T-helper 1 cell treated with Interleukin-12 subunit alpha and Interleukin-12 subunit beta and Interleukin-4 antibody, amounts not matched to agents 30 μg/mL and 1 μg/mL, for 36 hours (primary cell): Measurements from ENCODE around the gene UGP2.
"Not testable (repeated sequence)": the region's sequence is repeated elsewhere in the genome, so short reads cannot be mapped to it uniquely, and the experiment has no call there.

ENCODE experiments used
- H3K27ac Mint-ChIP-seq: one replicate; pipeline ENCODE4 v1.8.0; 2021; ENCODE audit warnings: mild to moderate bottlenecking, mixed read lengths
- H3K27me3 Mint-ChIP-seq: one replicate; pipeline ENCODE4 v1.8.0; 2021; ENCODE audit warnings: low read depth, mixed read lengths
- H3K36me3 Mint-ChIP-seq: one replicate; pipeline ENCODE4 v1.8.0; 2021; ENCODE audit warnings: low read depth, mixed read lengths
- H3K4me1 Mint-ChIP-seq: one replicate; pipeline ENCODE4 v1.8.0; 2021; ENCODE audit warnings: low read depth, mixed read lengths
- H3K4me3 Mint-ChIP-seq: one replicate; pipeline ENCODE4 v1.8.0; 2021; ENCODE audit warnings: mild to moderate bottlenecking, moderate library complexity, mixed read lengths
- H3K9me3 Mint-ChIP-seq: one replicate; pipeline ENCODE4 v1.8.0; 2021; ENCODE audit warnings: mixed read lengths

Gene UGP2

DNA sequence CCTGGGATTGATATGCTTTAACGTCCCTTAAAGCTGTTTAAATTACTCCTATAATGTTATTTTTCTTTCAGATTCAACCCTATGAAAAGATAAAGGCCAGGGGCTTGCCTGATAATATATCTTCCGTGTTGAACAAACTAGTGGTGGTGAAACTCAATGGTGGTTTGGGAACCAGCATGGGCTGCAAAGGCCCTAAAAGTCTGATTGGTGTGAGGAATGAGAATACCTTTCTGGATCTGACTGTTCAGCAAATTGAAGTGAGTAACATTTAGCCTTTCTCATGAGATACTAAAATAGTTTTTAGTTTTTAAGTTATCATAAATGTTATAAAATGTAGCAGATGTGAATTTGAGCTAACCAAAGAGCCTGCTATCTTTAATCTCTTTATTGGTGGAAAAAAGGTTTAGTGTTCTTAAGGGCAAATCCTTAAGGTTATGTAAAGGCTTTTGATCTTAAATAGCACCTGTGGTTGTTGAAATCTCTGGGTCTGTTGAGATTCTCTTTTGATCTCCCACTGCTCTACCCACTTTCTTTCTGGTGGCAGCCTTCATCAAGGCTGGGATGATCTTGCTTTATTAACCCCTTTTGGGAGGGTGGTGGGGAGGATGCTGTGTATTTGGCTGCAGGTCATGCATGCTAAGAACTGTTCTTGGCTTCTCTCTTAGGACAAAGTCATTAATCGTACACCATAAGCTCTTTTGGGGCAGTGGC lies 40.9 kb downstream of the UGP2 start:
- H3K4me3 Mint-ChIP-seq, result no peak overlapping the region
- H3K27ac Mint-ChIP-seq, result no peak overlapping the region
- peaks cover 16% of the 10 kb centered on the region for H3K4me1 Mint-ChIP-seq
- H3K27me3 Mint-ChIP-seq, result no peaks in the 10 kb centered on the region
- H3K36me3 Mint-ChIP-seq, result peaks cover 34% of the 10 kb centered on the region
- H3K9me3 Mint-ChIP-seq, result no peaks in the 10 kb centered on the region

DNA sequence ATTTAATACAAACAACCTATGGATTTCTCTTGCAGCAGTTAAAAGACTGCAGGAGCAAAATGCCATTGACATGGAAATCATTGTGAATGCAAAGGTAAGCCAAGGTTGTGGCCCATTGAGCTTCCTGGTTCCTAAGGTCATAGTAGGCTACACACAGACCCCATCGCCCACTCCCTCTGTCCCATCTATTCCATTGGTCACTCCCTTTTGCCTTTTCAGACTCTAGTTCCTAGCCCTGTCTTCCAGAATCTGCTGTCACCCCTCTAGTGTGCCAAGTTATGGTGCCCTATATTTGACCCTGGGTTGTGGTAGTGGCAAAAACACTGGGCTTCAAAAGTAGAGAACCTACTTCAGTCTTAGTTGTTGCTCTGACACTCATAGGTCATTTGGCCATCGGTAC lies 44.7 kb downstream of the UGP2 start:
- peaks cover 41% of the 10 kb centered on the region for H3K36me3 Mint-ChIP-seq
- H3K9me3 Mint-ChIP-seq, result no peaks in the 10 kb centered on the region
- no peaks in the 10 kb centered on the region for H3K27me3 Mint-ChIP-seq
- H3K27ac Mint-ChIP-seq, result no peak overlapping the region
- H3K4me3 Mint-ChIP-seq, result no peak overlapping the region
- peaks cover 17% of the 10 kb centered on the region for H3K4me1 Mint-ChIP-seq

DNA sequence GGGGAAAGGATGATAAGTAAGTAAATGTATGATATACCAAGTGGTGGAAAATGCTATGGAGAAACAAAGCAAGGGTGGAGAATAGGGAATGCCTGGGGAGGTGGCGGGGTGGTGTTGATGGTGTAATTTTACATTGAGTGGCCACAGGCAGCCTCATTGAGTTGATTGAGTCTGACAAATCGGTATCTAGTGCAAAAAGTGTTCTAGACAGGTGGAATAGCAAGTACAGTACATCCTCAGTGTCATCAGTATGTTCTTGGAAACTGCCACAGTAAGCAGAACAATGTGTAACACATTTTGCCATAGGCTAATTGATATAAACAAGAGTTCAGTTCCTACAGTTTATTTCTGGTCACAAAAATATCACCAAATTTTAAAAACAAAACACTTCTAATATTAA lies 46.4 kb downstream of the UGP2 start:
- H3K36me3 Mint-ChIP-seq, result peaks cover 42% of the 10 kb centered on the region

DNA sequence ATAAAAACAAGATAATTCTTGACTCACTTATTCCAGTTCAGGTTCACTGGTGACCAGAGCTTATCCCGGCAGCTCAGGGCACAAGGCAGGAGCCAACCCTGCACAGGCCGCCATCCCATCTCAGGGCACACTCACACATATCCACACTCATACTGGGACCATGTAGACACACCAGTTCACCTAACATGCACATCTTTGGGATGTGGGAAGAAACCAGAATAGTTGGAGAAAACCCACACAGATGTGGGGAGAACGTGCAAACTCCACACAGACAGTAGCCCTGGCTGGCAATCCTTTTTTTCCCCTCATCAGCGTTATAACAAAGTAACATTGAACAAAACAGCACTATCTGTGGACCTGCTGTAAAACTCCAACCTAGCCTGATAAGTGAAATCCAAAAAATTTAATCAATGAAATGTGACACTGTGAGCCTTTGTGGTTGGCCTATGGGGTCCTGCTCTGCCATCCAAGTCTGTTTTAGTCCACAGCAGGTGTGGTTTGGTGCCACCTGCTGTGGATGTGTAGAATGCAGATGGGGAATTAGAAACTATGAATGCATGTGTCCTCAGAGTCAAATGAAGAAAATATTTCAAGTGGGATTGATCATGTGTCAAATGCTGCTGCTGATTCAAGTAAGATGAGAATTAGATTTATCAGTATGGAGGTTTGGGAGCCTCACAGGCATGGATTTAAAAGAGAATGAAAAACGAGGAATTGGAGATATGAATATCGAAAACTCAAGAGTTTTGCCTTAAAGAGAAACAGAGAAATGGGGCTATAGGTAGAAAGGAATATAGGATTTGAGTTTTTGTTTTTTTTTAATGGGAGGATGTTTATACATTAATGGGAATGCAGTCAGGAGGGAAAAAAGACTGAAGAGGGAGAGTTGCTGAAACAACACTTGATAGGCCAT lies 47.0 kb downstream of the UGP2 start:
- H3K36me3 Mint-ChIP-seq, result peaks cover 40% of the 10 kb centered on the region
- no peak overlapping the region for H3K27ac Mint-ChIP-seq
- no peak overlapping the region for H3K4me3 Mint-ChIP-seq
- H3K9me3 Mint-ChIP-seq, result no peaks in the 10 kb centered on the region
- no peaks in the 10 kb centered on the region for H3K27me3 Mint-ChIP-seq
- peaks cover 11% of the 10 kb centered on the region for H3K4me1 Mint-ChIP-seq

More for the DNA sequence above, 46.4 kb downstream of the UGP2 start:
- no peak overlapping the region for H3K4me3 Mint-ChIP-seq
- no peak overlapping the region for H3K27ac Mint-ChIP-seq
- peaks cover 8% of the 10 kb centered on the region for H3K4me1 Mint-ChIP-seq
- no peaks in the 10 kb centered on the region for H3K9me3 Mint-ChIP-seq
- no peaks in the 10 kb centered on the region for H3K27me3 Mint-ChIP-seq

DNA sequence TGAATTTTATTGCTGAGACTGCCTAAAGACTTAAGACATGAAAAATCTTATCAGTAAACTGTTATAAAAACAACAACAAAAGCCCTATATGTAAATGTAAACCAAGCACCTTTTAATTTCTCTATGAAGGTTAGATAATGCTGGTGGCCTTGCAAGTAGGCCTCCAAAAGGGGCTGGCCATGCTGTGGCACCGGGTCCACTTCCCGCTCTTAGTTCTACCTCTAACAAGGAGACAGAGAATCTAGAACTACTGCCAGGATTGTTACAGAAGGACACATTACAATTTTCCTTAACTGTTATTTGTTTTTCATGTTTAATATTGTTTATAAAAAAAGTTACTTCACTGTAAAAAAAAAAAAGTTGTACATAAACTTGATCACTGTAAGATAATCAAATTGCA lies 49.0 kb downstream of the UGP2 start:
- Mint-ChIP-seq H3K36me3 (peaks cover 41% of the 10 kb centered on the region), H3K27me3 (no peaks in the 10 kb centered on the region), H3K4me3 (no peak overlapping the region), H3K27ac (no peak overlapping the region), H3K9me3 (no peaks in the 10 kb centered on the region), H3K4me1 (peaks cover 11% of the 10 kb centered on the region)

DNA sequence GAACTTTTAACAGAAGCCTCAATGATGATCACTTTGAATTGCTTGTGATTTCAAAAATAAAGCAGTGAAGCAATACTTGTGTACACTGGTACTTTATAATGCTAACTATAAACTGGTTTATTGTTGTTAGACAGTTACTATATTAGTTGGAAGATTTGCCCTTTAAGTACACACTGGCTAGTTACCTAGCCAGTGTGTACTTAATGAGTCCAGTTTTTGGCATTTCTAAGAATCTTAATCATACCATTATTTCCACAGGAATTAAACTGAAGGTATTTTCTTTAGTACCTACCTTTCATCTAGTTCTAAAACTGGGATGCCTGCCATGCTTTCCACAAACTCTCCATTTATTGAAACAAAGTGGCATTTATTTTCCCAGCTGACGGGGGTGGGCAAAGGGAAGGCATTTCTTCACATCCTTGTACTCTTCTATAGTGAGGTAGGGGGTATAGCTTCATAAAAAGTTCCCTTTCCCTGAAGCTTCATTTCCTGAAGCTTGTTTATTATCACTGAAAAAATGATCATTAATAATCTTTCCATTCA lies 49.9 kb downstream of the UGP2 start:
- H3K4me3 Mint-ChIP-seq, result no peak overlapping the region
- peaks cover 43% of the 10 kb centered on the region for H3K36me3 Mint-ChIP-seq
- H3K27me3 Mint-ChIP-seq, result no peaks in the 10 kb centered on the region
- no peaks in the 10 kb centered on the region for H3K9me3 Mint-ChIP-seq
- no peak overlapping the region for H3K27ac Mint-ChIP-seq
- H3K4me1 Mint-ChIP-seq, result peaks cover 13% of the 10 kb centered on the region

DNA sequence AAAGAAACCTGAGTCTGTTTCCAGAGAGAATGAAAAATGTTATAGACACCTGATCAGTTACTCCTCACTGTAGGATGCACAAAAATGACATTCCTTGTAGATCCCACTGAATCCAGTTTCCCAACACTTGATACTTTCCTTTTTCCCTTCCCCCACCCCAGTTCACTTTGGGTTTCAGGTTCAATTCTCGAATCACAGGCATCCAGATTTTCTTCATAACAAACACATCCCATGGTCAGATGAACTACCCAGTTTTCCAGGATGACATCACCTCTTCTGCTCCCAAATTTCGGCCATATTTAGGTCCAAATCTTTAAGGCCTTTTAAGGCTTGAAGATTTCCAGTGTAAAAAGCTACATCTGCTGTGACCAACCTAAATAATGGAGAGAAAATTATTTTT lies 51.5 kb downstream of the UGP2 start:
- peaks cover 45% of the 10 kb centered on the region for H3K36me3 Mint-ChIP-seq
- peaks cover 13% of the 10 kb centered on the region for H3K4me1 Mint-ChIP-seq
- H3K27ac Mint-ChIP-seq, result no peak overlapping the region
- H3K27me3 Mint-ChIP-seq, result no peaks in the 10 kb centered on the region
- H3K9me3 Mint-ChIP-seq, result no peaks in the 10 kb centered on the region
- no peak overlapping the region for H3K4me3 Mint-ChIP-seq

DNA sequence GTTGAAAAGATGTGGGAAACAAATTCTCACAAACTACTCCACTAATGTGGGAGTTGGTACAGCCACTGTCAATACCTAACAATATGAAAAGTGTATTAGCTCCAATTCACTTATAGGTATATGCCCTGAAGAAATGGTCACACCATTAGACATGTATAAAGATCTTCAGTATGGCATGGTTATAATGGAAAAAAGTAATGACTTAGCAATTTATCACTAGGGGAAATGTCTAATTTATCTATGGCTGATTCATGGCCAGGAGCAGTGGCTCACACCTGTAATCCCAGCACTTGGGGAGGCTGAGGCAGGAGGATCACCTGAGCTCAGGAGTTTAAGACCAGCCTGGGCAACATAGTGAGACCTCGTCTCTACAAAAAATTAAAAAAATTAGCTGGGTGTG lies 52.5 kb downstream of the UGP2 start:
- Mint-ChIP-seq H3K9me3 (no peaks in the 10 kb centered on the region), H3K36me3 (peaks cover 47% of the 10 kb centered on the region), H3K4me1 (peaks cover 7% of the 10 kb centered on the region), H3K27ac (no peak overlapping the region), H3K27me3 (no peaks in the 10 kb centered on the region), H3K4me3 (no peak overlapping the region)

DNA sequence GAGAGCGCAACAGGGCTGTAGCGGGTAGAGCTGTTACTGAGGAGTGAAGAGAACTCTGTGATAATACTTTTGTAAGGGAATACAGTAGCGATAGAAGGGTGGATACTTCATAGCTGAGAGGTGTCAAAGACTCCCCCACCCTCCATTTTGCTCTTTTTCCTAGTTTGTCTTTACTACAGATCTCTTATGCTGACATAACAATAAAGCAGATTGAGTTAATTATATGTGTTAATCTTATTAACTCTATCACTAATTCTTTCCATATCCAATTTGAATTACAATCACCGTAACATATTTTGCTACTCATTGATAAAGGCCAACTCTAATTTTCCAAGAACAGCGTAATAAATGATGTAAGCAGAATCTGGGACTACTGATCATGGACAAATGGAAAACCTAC lies 57.1 kb downstream of the UGP2 start:
- H3K4me1 Mint-ChIP-seq, result peaks cover 8% of the 10 kb centered on the region
- H3K9me3 Mint-ChIP-seq, result peaks cover 24% of the 10 kb centered on the region
- H3K36me3 Mint-ChIP-seq, result peaks cover 61% of the 10 kb centered on the region
- H3K4me3 Mint-ChIP-seq, result no peak overlapping the region
- H3K27ac Mint-ChIP-seq, result no peak overlapping the region
- H3K27me3 Mint-ChIP-seq, result no peaks in the 10 kb centered on the region

DNA sequence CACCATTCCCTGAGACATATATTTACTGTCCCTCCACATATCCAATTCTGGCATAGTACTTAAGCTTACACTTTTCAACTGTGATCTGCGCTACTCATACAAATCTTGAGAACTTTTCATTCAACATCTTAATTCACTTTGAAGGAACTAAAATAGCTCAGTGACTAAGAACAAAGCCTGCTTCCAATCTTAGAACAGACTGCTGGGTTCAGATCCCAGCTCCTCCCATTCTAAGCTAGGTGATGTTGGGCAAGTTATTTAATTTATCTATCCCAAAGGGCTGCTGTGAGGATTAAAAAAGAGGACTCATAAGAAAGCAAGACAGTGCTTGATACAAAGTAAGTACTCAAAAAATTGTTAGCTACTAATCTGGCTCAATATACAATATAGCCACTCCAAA lies 57.9 kb downstream of the UGP2 start:
- Mint-ChIP-seq H3K4me1 (peaks cover 8% of the 10 kb centered on the region), H3K36me3 (peaks cover 60% of the 10 kb centered on the region), H3K9me3 (peaks cover 28% of the 10 kb centered on the region), H3K27me3 (no peaks in the 10 kb centered on the region), H3K4me3 (no peak overlapping the region), H3K27ac (no peak overlapping the region)

DNA sequence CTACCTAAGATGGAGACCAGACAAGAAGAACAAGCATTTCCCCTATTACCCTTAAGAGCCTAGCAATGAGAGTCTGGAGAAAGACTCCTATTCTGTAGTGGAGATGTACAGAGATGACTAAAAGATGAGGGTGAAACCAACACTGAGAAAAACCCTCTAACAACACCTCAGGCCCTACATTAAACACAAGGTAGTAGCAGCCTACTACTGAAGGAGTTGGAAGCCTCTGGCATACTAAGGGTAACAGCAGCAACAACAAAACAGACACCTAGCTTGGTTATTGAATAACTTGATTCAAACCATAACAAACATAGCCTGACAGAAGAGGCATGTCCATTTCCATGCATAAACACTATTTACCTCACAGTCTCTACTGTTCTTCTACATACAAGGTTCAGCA lies 60.5 kb downstream of the UGP2 start:
- Mint-ChIP-seq H3K4me3 (no peak overlapping the region), H3K9me3 (peaks cover 42% of the 10 kb centered on the region), H3K27ac (peak overlapping the region; percentile 68), H3K27me3 (no peaks in the 10 kb centered on the region), H3K4me1 (peaks cover 6% of the 10 kb centered on the region), H3K36me3 (peaks cover 68% of the 10 kb centered on the region)

DNA sequence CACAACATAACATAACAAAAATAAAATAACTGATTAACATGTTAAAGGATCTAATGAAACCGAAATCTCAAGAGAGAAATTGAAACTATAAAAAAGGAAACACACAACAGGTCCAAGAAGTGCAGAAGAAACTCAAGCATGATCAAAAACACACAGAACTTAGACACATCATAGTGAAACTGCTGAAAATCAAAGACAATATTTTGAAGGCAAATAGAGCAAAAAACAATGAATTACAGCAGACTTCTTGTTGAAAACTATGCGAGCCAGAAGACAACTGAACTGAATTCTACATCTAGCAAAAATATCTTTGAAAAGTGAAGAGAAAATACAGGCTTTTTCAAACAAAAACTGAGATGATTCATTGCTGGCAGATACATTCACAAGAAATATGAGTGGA lies 61.3 kb downstream of the UGP2 start:
- H3K27me3 Mint-ChIP-seq, result no peaks in the 10 kb centered on the region
- H3K4me1 Mint-ChIP-seq, result peaks cover 6% of the 10 kb centered on the region
- peaks cover 71% of the 10 kb centered on the region for H3K36me3 Mint-ChIP-seq
- H3K9me3 Mint-ChIP-seq, result peaks cover 42% of the 10 kb centered on the region
- no peak overlapping the region for H3K27ac Mint-ChIP-seq
- H3K4me3 Mint-ChIP-seq, result no peak overlapping the region

DNA sequence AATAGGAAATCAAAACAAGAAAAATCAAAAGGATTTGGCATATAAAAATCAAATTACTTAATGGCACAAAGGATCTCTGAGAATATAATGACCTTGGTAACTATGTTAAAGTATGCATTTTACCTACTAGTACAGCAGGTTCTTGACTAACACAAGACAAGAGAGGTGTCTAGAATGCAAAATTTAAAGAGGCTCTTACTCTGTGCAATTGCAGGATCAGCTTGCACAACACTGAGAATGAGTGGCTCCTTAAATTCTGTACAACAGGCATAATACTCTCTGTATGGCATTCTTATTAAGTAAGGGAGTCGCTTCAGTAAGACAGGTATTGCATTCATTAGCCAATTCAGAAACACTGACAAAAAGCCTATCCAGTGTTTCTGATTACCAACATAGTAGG lies 72.6 kb downstream of the UGP2 start:
- Mint-ChIP-seq H3K27ac (no peak overlapping the region), H3K4me3 (no peak overlapping the region), H3K4me1 (no peaks in the 10 kb centered on the region), H3K27me3 (no peaks in the 10 kb centered on the region), H3K9me3 (no peaks in the 10 kb centered on the region), H3K36me3 (peaks cover 45% of the 10 kb centered on the region)

DNA sequence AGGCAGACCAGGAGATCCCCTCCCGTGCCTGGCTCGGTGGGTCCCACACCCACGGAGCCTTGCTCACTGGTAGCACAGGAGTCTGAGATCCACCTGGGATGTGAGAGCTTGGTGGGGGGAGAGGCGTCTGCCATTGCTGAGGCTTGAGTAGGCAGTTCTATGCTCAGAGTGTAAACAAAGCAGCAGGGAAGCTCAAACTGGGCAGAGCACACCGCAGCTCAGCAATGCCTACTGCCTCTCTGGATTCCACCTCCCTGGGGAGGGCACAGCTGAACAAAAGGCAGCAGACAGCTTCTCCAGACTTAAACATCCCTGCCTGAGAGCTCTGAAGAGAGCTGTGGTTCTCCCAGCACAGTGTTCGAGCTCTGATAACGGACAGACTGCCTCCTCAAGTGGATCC lies 85.1 kb downstream of the UGP2 start:
- Mint-ChIP-seq H3K27me3 (no peaks in the 10 kb centered on the region), H3K4me1 (peaks cover 8% of the 10 kb centered on the region), H3K27ac (no peak overlapping the region), H3K9me3 (peaks cover 6% of the 10 kb centered on the region), H3K4me3 (no peak overlapping the region), H3K36me3 (peaks cover 58% of the 10 kb centered on the region)

DNA sequence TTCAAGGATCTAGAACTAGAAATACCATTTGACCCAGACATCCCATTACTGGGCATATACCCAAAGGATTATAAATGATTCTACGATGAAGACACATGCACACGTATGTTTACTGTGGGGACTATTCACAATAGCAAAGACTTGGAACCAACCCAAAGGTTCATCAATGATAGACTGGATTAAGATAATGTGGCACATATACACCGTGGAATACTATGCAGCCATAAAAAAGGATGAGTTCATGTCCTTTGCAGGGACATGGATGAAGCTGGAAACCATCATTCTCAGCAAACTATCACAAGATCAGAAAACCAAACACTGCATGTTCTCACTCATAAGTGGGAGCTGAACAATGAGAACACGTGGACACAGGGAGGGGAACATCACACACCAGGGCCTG lies 90.4 kb downstream of the UGP2 start:
- H3K4me3 Mint-ChIP-seq, H3K27ac Mint-ChIP-seq, H3K4me1 Mint-ChIP-seq, H3K27me3 Mint-ChIP-seq: not testable (repeated sequence)
- H3K36me3 Mint-ChIP-seq, result peaks cover 60% of the 10 kb centered on the region
- H3K9me3 Mint-ChIP-seq, result peaks cover 11% of the 10 kb centered on the region
